ENCODE measurements around the gene EXOC6B. TPM values are rescaled to one million over a fixed set of nuclear protein-coding genes. Genes with fewer than 3 reads are reported as not detected.

EXOC6B gene
- total RNA-seq, 3 donors from 2014 or later: 32.2 to 49.2 (median 37.0) TPM

GRCh38 chr2:72581560-72582181 is 244.2 kb downstream of the EXOC6B start:
- H3K9me3 ChIP-seq: no peaks in the 10 kb centered on the region
- no peaks in the 10 kb centered on the region for H3K27me3 ChIP-seq
- H3K36me3 ChIP-seq: no peaks in the 10 kb centered on the region
- H3K4me1 ChIP-seq: no peaks in the 10 kb centered on the region
- TF ChIP-seq POLR2A (IDR thresholded peaks at IDR 0.05): no peak
- no peak for TF ChIP-seq POLR2AphosphoS5 (IDR thresholded peaks at IDR 0.05)
- no peak for TF ChIP-seq CTCF (IDR thresholded peaks at IDR 0.05)
- H3K4me3 ChIP-seq: no peak overlapping the region
- DNase-seq (ENCODE audit: low spot score in 2 of 2): no peak
- H3K27ac ChIP-seq: no peak overlapping the region
- intact Hi-C loops (cut with DNase I; ENCODE audit: low total_unique reads): no loop called here

GRCh38 chr2:72579591-72580180 is 246.1 kb downstream of the EXOC6B start:
- Histone ChIP-seq H3K9me3 (no peaks in the 10 kb centered on the region), H3K4me3 (no peak overlapping the region), H3K4me1 (no peaks in the 10 kb centered on the region), H3K36me3 (no peaks in the 10 kb centered on the region), H3K27ac (no peak overlapping the region), H3K27me3 (no peaks in the 10 kb centered on the region)
- no peak for DNase-seq (ENCODE audit: low spot score in 2 of 2)
- intact Hi-C loops (cut with DNase I; ENCODE audit: low total_unique reads): no loop called here
- TF ChIP-seq CTCF (IDR thresholded peaks at IDR 0.05): peak; percentile 18 to 68 (median 57)
- no peak for TF ChIP-seq POLR2AphosphoS5 (IDR thresholded peaks at IDR 0.05)
- TF ChIP-seq POLR2A (IDR thresholded peaks at IDR 0.05): no peak

GRCh38 chr2:72576861-72577260 is 249.0 kb downstream of the EXOC6B start:
- no peak for TF ChIP-seq POLR2AphosphoS5 (IDR thresholded peaks at IDR 0.05)
- TF ChIP-seq CTCF (IDR thresholded peaks at IDR 0.05): no peak
- TF ChIP-seq POLR2A (IDR thresholded peaks at IDR 0.05): no peak
- Histone ChIP-seq H3K9me3 (no peaks in the 10 kb centered on the region), H3K4me3 (no peak overlapping the region), H3K4me1 (no peaks in the 10 kb centered on the region), H3K27me3 (no peaks in the 10 kb centered on the region), H3K27ac (no peak overlapping the region), H3K36me3 (no peaks in the 10 kb centered on the region)
- no peak for DNase-seq (ENCODE audit: low spot score in 2 of 2)
- intact Hi-C loops (cut with DNase I; ENCODE audit: low total_unique reads): no loop called here

GRCh38 chr2:72576459-72576858 is 249.4 kb downstream of the EXOC6B start:
- H3K4me3 ChIP-seq: no peak overlapping the region
- H3K36me3 ChIP-seq: no peaks in the 10 kb centered on the region
- no peak overlapping the region for H3K27ac ChIP-seq
- no peaks in the 10 kb centered on the region for H3K9me3 ChIP-seq
- no peak for DNase-seq (ENCODE audit: low spot score in 2 of 2)
- no peaks in the 10 kb centered on the region for H3K27me3 ChIP-seq
- intact Hi-C loops (cut with DNase I; ENCODE audit: low total_unique reads): no loop called here
- TF ChIP-seq CTCF (IDR thresholded peaks at IDR 0.05) (no peak), POLR2A (IDR thresholded peaks at IDR 0.05) (no peak), POLR2AphosphoS5 (IDR thresholded peaks at IDR 0.05) (no peak)
- H3K4me1 ChIP-seq: no peaks in the 10 kb centered on the region

GRCh38 chr2:72574886-72575285 is 250.9 kb downstream of the EXOC6B start:
- Histone ChIP-seq H3K4me3 (no peak overlapping the region), H3K27ac (no peak overlapping the region), H3K27me3 (no peaks in the 10 kb centered on the region), H3K9me3 (no peaks in the 10 kb centered on the region), H3K4me1 (no peaks in the 10 kb centered on the region), H3K36me3 (no peaks in the 10 kb centered on the region)
- intact Hi-C loops (cut with DNase I; ENCODE audit: low total_unique reads): no loop called here
- TF ChIP-seq POLR2AphosphoS5 (IDR thresholded peaks at IDR 0.05) (no peak), POLR2A (IDR thresholded peaks at IDR 0.05) (no peak), CTCF (IDR thresholded peaks at IDR 0.05) (no peak)
- no peak for DNase-seq (ENCODE audit: low spot score in 2 of 2)
